ENCODE data around the gene NEURL2.
"Not testable (repeated sequence)": the region's sequence is repeated elsewhere in the genome, so short reads cannot be mapped to it uniquely, and the experiment has no call there.

Gene NEURL2

GRCh38 chr20:45897692-45898091, 6.7 kb upstream of the NEURL2 start:
- DNase-seq, result no peak

GRCh38 chr20:45897289-45897688, 6.3 kb upstream of the NEURL2 start:
- no peak for DNase-seq

- DNase-seq, result no peak
These were observed 5.7 kb upstream of the NEURL2 start for GRCh38 chr20:45896641-45897161.

- DNase-seq, result no peak
These were observed 3.8 kb upstream of the NEURL2 start for GRCh38 chr20:45894797-45895196.

GRCh38 chr20:45893831-45894230, 2.8 kb upstream of the NEURL2 start:
- DNase-seq, result no peak

GRCh38 chr20:45892828-45893500, 2.0 kb upstream of the NEURL2 start:
- peak; percentile 24 for DNase-seq

- no peak for DNase-seq
These were observed 1.2 kb upstream of the NEURL2 start for GRCh38 chr20:45892049-45892825.

GRCh38 chr20:45890077-45890984, 677 bp downstream of the NEURL2 start:
- peak; percentile 69 for DNase-seq

GRCh38 chr20:45888681-45889080, 2.3 kb downstream of the NEURL2 start:
- DNase-seq, result no peak

GRCh38 chr20:45887346-45887715, 3.7 kb downstream of the NEURL2 start, which contains the start of gene SPATA25:
TSS of gene SPATA25 (minus strand) at chr20:45887622. CDS start at chr20:45887590, 32 bp downstream.
- no peak for DNase-seq

- no peak for DNase-seq
These were observed 4.2 kb downstream of the NEURL2 start for GRCh38 chr20:45886590-45887345.

- no peak for DNase-seq
These were observed 7.9 kb downstream of the NEURL2 start for GRCh38 chr20:45883100-45883469.

- no peak for DNase-seq
These were observed 8.4 kb downstream of the NEURL2 start for GRCh38 chr20:45882469-45883099.

- DNase-seq, result peak; percentile 100
These were observed 9.8 kb downstream of the NEURL2 start, which contains the start of gene ZSWIM1 for GRCh38 chr20:45880988-45881788. TSS of gene ZSWIM1 (plus strand) at chr20:45881227. CDS start at chr20:45882593, 1,366 bp downstream.

- DNase-seq, result no peak
These were observed 12.8 kb downstream of the NEURL2 start for GRCh38 chr20:45878076-45878761.

GRCh38 chr20:45874576-45874975, 16.4 kb downstream of the NEURL2 start:
- DNase-seq, result no peak

- not testable (repeated sequence) for DNase-seq
These were observed 16.9 kb downstream of the NEURL2 start for GRCh38 chr20:45874104-45874481.

GRCh38 chr20:45873409-45874103, 17.5 kb downstream of the NEURL2 start:
- no peak for DNase-seq

GRCh38 chr20:45872626-45873025, 18.4 kb downstream of the NEURL2 start:
- no peak for DNase-seq

- DNase-seq, result no peak
These were observed 23.2 kb downstream of the NEURL2 start for GRCh38 chr20:45867819-45868176.

Data from activated CD4-positive, alpha-beta T cell treated with anti-CD3 and anti-CD28 coated beads for 48 hours (primary cell).